ENCODE results near the gene ATRNL1.
"Not testable (repeated sequence)": the region's sequence is repeated elsewhere in the genome, so short reads cannot be mapped to it uniquely, and the experiment has no call there.

ATRNL1 gene

DNA sequence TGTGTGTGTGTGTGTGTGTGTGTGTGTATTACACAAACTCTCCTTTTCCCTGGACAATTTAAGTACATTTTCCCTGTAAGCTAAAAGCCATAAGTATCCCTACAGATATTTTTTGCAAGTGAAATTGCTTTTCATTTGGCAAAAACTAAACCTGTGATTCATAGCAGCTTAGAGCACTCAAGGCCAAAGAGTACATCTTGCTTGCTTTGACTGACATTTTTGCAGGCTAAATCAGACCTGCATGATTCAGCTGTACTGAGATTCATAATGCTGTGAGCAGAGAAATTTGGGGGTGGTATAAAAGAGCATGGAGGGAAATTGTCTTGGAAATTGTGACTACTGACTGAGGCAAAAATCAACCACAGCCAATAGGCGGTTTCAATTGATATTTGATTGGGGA is 679.4 kb downstream of the ATRNL1 start:
- DNase-seq, result no peak

DNA sequence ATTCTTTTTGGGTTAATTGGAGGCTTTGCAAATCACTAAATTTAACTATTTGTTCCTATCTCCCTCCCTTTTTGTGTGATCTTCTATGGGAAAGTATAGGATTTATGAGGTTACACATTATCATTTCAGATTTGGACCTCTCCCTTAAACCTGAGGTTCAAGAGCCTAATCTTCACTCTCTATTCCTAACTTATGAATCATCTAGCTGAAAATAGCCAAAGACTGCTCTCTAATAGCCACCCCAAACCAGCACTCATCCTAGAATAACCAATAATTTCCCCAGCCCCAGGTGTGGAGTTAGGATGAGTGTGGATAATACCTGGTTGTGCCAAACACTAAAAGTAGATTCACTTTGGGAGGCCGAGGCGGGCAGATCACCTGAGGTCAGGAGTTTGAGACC is 680.7 kb downstream of the ATRNL1 start:
- DNase-seq, result no peak

DNA sequence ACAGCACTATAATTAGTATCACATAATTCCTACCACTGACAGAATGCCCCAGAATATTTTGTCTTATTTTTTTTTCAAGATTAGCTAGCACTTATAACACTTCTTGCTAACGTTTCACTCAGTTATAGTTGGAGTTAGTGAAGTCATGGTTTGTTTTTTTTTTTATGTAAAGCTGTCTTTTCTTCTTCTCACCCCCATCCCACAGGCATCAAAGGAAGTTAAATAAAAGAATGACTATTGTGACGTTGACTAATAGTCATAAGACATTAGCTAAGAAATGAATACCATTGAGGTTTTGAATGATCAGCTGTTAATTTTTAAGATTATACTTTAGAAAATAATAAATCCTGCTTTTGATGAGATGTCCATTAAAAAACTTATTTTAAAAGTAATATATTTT is 681.6 kb downstream of the ATRNL1 start:
- no peak for DNase-seq

DNA sequence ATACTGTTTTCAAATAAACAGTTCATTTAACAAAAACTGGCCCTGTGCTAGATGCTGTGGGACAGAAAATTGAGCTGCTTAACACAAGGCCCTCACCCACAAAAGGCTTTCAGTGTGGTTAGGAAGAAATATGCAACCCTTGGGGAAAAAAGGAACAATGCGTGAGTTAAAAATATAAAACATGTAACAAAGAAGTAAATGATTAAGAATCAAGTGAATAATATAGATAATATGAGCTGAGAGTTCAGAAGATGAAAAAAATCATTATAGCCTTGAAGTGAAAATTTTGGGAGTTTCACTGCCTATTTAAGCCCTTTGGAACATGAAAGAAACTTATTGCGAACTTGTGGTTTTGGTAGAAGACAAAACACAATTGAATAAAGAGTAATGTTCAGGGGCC is 684.5 kb downstream of the ATRNL1 start:
- no peak for DNase-seq

DNA sequence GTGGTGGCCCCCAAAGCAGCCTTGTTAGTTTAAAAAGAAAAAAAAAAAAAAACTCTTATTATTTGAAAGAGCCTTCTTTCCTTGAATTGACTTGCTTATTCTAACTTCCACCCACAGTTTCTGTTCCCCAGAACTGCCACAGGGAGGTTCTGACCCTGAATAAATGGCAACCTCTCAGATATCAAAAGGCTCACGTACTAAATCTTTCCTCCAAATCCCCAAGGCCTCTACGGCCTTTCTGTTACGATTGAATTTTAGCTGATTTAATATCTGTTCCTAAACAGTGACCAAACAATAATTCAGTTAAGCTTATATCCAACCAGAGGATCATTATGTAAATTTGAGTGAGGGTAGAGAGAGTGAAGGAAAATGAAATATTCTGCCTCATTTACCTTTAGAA is 697.1 kb downstream of the ATRNL1 start:
- no peak for DNase-seq

DNA sequence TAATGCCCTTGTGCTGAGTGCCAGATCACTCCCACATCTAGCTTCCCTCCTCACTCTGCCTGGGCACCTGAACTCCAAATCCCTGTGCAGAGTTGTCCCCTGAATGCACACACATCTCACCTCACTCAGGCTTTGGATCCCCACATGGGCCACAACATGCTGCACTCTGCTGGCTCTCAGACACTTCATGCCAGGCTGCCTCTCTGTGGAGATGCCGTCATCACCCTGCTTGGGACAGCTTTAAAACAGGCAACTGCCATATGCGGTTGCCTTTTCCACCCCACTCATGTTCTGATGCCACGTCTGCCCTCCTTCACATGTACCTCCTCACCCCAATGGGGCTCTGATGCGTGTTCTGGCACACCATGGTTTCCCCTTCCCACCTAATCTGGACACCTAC is 702.8 kb downstream of the ATRNL1 start:
- DNase-seq, result no peak

DNA sequence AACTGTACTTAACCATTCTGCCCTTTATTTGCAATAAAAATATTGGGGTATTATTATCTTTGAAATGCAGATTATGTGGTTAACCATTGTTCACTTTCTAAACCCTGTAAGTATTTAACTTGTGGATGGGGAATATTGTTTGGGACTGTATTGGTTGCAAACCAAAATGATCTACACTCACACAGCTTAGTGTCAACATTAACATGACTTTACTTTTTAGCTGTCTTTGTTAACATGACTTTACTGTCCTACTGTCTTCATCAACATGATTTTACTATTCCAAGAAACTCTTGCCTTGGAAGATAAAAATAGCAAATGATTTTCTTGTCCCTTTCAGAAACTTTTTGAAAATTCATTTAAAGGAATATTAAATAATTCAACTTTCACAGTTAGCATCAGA is 708.3 kb downstream of the ATRNL1 start:
- no peak for DNase-seq

DNA sequence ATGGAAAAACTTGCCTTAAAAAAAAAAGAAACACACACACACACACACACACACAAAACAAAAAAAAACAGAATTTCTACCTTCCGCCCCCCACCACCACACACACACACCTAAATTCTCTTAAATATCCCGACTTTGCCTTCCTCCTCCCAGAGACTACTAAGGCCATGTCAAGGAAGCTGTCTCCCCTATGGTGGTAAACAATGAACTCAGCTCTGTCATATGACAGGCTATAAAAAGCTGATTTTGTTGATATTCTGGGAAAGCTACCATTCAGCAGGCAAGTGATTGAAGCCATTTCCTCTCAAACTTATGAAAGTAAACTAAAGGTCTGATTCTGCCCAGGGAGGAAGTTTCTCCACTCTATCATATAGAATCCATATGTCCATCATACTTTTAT is 708.8 kb downstream of the ATRNL1 start:
- no peak for DNase-seq

DNA sequence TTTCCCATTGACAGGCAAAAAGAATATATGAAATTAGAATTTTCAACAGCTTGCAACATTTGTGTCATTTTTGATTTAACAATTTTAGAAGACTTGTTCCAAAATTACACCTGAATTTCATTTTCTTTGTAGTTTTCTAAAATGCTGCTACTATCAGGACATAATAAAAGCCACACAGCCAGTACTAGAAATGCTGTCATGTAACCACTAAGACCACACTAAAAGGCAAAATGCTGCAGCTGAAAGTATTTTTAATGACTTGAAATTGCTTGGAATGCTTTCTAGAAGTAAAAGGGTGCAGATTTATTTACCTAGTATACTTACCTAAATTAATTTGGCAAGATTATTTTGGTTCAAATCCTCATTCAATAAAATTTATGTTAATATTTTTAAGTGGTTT is 709.7 kb downstream of the ATRNL1 start:
- no peak for DNase-seq

DNA sequence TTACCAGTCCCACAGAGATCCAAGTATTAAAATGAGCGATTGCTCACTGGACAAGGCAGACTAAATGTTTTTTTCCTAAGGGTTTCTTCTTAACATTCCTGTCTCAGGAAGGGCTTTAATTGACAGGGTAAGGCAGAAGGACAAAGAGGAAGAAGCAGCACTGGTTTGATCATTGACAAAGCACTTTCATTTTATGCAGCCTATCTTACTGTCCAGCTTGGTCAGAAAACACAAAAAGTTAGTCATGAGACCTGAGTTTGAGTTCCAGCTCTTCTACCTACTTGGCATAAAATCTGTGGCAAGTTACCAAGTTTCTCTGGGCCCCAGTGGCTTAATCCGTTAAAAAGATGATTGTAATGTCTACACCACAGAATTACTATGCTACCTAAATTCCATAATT is 721.4 kb downstream of the ATRNL1 start:
- no peak for DNase-seq

DNA sequence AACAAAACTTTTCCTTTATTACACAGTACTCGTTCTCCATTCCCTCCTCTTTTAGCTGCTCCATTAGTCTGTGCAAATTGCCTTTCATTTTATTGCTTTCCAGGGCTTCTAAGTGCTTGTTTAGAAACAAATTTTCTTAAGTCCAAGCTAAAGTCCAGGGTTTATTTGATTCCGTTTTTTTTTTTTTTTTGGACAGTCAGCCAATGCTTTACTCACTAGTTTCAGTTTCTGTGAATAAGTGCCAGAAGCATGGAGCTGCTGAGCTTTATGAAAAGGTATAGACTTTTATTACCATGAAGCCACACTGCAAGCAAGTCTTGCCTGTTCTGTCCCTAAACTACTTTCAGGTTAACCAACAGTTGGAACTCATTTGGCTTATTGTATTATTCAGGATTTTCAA is 724.8 kb downstream of the ATRNL1 start:
- no peak for DNase-seq

DNA sequence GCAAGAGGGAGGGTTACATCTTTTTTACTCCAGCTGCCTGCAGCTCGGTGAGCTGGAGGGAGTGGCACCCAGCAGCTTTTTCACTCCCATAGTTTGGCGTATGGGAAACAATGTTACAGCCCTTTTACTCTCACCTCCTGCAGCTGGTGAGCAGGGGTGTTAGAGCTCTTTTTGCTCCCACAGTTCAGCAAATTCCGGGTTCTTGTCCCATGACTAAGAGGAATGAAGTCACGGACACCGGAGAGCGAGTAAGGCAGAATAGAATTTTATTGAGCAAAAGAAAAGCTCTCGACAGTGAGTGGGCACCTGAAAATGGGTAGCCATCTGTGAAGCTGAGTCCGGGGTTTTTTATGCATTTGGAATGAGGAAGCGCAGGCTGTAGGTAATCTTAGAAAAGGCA is 733.2 kb downstream of the ATRNL1 start:
- no peak for DNase-seq

DNA sequence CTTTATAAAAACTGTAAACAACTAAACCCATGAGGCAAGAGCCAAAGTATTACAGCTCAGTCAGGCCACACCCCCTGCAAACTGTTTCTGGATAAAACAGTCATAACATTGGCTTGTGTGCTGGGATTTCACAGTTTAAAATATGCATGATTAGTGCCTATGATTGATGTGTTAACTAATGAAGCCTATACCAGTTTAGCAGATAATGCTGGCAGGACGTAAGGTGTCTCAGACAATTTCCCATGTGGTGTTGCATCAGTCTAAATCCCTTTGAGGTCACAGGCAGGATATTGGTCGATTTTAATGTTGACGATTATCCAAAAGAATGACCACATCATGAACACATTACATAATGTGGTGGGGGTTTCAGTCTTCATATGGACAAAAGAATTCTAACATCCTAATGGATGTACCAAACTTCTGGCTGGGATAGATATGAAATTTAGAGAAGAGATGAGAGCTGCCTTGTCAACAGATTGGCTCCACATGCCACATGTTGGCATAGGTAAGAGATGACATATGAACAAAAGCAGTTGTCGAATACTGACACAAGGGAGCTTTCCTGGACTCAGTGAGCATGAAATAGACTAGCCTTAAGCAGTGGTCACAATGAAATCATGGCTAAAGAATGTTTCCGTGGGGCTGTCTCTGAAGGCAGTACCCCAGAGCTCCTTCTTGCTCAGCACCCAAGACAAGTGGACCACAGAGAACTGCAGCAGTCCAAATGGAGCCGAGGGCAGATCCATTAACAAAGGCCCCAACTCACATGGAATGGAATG is 734.3 kb downstream of the ATRNL1 start:
- no peak for DNase-seq

DNA sequence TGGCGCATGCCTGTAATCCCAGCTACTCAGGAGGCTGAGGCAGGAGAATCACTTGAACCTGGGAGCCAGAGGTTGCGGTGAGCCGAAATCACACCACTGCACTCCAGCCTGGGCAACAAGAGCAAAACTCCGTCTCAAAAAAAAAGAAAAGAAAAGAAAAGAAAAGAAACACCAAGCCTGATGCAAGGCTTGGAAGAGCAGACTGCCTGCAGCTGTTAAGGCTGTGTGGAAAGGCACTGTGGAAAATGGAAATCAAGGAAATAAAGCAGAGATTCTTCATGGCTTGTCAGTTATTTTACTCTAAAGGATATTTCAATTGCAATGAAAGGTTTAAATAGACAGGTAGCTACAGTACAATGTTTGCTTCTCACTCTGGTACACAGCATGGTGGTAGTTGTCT is 735.0 kb downstream of the ATRNL1 start:
- DNase-seq, result not testable (repeated sequence)

DNA sequence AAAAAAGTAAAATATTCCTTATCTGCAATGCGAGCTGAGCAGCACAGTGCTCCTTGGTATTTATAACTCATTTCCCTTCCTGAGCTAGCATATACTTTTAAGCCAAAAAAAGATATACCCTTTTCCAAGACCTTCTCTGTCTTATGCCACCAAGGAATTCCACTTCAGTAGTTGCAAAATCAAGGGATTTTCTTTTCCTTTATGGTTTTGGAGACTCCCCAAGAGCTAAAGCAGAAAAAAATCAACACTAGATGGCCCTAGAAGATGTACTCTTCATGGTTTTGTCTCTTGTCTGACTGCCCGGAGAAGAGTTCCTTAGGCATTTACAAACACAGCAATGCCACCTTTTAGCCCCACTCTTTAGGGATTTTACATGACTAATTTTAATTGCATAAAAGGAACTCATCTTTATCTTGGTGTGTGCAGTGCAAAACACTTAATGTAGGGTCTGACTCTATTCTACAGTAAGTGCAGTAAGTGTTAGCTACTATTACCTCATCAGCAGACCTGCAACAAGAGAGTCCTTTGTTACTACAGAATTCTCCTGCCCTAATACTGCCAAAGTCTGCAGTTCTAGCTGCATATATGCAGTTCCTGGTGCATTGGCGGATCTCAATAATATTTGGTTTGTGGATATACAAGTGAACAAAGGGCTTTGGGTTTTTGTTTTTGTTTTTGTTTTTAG is 736.5 kb downstream of the ATRNL1 start:
- DNase-seq, result no peak

DNA sequence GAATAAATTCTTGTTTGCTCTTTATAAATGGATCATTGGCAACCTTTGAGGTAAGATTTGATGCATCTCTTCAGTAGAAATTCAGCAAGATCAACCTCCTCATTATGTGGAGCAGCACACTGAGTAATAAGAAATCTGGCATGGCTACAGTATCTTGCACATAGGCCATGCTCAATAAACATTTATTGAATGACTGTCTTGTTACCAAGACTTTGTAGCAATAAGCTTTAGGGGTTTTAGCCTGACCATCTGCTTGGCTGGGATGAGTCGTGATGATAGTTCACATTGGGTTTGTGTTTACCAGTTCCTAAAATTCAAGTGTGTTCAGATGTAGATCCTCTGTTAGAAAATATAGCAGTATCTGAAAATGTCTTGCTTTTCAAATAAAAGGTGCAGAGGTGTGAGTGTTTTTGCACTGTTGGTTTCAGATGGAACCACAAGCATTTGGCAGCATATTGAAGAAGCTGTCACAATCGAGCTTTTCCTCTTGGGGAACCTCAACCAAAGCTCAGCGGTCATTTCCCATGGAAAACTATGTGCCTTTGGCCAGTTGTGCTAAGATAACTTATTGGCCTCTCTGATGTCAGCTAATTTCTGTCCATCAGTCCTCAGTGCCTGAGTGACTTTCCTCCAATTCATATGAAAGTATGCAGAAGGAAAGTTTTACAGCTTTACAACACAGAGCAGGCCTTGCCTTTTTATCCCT is 737.3 kb downstream of the ATRNL1 start:
- no peak for DNase-seq

DNA sequence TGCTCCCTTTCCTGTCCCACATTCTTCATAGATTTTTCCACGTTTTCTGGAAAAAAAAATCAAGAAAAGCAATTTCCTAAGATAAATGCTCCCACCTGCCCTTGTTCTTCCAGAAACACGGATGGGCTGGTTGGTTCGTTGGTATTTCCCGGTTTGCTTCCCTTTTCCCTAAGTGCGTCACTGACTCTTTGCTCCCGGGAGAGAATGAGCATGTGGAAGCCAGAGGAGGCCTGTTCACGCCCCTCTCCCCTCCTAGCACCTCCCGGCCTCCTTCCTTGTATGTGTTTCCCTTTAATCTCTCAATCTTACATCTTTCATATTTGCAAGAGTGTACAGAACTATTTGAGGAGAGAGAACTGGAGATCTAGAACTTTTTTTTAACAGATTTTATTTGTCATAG is 737.9 kb downstream of the ATRNL1 start:
- DNase-seq, result no peak

DNA sequence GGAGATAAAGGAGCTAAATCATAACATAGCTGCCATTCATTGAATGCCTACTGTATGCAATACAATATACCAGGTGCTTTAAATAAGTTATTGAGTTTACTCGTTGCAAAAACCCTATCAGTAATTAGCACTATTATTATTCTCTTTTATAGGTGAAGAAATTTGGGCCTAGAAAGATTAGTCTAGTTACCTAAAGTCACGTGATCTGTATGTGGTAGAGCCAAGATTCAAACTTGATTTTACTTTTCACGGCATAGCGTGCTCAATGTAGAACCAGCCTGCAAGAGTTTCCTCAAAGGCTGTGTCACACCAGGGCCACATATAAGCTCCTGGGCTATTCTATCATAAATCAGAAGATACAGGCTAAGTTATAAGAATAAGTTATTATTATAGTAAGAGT is 740.0 kb downstream of the ATRNL1 start:
- no peak for DNase-seq

DNA sequence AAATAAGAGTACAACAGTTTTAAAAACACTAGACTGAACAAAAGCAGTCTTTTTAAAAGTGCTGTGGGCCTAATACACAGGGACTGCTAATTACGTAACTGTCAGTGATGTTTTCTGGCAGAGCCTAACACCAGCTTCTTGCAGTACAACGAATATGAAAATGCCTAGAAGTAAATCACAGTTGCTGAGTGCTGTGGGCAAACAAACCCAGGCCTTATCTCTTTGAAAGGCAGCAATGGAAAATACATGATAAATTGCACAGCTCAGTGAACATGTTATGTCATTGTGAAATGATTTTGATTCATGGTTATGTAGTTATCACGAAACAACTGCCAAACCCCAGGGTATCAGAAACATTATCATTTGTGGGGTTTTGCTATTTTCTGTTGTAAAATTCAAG is 751.4 kb downstream of the ATRNL1 start:
- DNase-seq, result no peak

DNA sequence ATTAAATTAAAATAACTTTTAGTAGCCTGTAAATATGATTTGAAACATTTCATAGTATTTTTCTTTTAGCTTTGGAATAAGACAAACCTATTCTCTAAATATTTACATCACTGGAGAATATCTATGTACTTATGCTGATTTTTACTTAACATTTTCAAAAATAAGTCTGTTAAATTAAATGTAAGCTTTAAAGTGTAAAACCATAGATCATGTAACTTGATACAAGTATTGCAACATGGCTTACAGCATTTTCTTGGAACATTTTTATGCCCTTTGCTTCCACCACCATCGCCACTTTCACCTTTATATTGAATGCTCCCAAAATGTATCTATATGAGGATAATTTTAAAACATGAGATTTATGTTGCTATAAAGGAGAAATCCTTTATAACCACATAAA is 752.8 kb downstream of the ATRNL1 start:
- no peak for DNase-seq

DNA sequence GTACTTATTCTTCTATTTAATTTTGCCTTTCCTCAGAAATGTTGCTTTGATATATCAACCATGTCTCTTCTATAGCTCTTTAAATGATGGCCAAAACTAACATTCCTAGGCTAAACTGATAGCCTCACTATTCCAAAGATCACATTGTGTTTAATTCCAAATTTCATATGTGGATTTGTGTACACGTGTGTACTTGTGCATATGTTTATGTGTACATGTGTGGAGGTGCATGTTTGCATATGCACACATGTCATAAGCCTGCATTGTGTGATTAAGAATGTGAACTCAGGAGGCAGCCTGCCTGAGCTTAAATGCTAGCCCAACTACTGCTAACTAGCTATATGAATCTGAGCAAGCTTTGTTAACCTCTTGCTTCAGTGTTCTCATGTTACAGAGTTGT is 753.4 kb downstream of the ATRNL1 start:
- DNase-seq, result no peak

DNA sequence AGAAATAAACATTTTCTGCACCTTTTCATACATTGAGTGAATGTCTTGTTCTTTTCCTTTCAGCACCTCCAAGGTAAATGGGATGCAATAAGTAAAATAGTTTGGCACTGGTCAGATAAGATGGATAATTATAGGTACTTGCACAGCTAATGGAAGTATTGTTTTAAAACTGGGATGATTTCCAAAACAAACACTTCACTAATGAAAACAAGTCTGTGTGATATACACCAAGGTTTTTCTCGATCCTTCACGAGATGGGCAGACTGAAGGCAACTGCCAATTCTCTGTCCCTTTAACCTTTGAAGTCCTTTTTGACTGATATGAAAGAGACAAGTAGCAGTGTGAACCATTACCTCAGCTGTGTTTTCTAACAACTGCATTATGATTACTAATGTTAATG is 756.0 kb downstream of the ATRNL1 start:
- DNase-seq, result no peak

DNA sequence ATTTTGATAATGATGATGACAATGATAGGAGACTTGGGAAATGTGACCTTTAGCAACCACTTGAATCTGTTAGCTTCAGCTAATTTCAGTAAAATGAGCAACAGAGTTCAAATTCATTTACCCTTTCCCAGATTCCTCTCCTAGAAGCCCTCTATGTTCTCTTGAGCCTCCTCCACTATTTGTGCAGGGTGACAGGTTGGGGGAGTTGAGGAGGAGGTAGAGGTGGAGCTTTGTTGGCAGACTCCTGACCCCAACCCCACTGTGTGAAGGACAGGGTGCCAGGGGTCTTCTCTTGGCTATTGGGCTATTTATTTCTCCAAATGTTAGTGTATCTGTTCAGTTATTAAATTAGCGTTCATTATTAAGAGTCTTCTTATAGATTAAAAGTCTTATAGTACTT is 757.5 kb downstream of the ATRNL1 start:
- no peak for DNase-seq

DNA sequence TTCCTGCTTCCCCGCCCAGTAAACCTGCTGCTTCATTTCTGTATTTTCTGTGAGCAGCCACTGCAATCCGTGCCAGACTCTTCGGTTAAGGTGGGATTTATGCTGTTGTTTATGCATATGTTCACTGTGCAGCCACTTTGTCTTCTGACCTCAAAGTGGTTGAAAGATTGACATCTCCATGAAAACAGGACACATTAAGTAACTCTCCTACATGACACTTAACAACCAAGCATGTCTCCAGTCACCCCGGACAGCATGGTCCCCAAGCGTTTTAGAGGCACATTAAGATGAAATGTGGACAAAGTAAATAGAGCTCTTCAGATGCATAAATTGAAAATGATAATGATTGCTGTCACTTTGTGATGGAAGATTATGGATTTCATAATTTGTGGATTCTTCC is 758.5 kb downstream of the ATRNL1 start:
- DNase-seq, result no peak

All from NCI-H2227 treated with DMSO at 0.1 percent for 48 hours (cell line).